ENCODE results near the gene RPL5.

DNA sequence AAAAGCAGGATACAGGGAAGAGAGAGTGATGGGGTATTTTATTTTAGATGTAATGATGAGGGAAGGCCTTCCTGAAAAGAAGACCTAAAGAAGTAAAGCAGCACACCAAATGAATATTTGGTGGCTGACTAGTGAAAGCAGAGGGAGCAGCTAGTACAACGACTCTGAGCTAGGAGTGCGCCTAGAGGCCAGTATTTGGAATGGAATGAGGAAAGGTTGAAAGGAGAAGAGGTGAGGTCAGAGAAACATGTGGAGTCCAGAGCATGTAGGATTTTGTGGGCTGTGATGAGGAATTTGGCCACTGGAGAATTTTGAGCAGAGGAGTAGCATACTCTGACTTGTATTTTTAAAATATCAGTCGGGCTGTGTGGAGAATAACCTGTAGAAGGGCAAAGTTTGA lies 11.8 kb upstream of the RPL5 start:
- TF ChIP-seq, protein P1, sequence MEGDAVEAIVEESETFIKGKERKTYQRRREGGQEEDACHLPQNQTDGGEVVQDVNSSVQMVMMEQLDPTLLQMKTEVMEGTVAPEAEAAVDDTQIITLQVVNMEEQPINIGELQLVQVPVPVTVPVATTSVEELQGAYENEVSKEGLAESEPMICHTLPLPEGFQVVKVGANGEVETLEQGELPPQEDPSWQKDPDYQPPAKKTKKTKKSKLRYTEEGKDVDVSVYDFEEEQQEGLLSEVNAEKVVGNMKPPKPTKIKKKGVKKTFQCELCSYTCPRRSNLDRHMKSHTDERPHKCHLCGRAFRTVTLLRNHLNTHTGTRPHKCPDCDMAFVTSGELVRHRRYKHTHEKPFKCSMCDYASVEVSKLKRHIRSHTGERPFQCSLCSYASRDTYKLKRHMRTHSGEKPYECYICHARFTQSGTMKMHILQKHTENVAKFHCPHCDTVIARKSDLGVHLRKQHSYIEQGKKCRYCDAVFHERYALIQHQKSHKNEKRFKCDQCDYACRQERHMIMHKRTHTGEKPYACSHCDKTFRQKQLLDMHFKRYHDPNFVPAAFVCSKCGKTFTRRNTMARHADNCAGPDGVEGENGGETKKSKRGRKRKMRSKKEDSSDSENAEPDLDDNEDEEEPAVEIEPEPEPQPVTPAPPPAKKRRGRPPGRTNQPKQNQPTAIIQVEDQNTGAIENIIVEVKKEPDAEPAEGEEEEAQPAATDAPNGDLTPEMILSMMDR (IDR thresholded peaks at IDR 0.05; ENCODE audit: poor library complexity, severe bottlenecking): no peak
- TF ChIP-seq SMC3 (conservative IDR thresholded peaks at IDR 0.05; ENCODE audit: poor library complexity) (no peak), MXI1 (conservative IDR thresholded peaks at IDR 0.05; ENCODE audit: poor library complexity, severe bottlenecking) (no peak), POLR2AphosphoS5 (IDR thresholded peaks at IDR 0.05) (no peak)

All from neural cell (in vitro differentiated cells).